ENCODE measurements around the gene AATK.

Gene AATK

DNA sequence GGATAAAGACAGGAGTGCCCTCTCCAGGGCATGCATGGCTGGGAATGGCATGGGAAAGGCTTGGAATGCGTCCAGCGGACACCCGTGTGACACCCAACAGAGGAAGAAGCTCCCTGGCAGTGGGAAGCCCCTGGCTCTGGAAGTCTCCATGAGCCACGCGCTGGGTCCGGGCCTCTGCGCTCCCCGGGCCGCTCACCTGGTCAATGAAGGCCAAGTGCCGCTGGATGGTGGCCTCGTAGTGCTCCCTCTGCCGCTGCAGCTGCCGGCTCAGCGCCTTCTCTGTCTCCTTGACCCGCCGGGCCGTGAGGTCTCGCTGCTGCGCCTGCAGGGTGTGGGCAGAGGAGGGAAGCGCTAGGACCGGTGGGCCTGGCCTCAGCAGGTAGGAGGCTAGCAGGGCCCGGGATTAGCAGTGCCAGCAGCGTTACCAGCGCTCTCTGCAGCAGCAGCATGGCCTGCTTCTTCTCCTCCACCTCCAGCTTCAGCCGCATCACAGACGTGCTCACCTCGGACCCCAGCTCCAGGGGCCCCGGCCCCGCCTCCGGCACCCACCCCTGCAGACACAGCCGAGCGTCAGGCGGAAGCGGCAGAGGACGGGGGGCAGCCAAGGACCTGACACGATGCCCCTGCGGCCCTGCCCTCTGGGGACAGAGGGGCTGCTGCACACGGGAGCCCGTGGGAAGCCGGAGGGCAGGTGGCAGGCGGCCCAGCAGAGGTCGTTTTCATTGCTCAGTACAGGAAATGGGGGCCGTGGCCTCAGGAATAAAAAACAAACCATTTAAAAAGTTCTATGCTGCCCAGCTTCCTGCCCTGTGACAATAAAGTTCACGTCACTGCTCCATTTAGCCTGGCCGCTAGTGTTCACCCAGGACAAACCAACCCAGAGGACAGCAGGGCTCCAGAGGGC, 30.7 kb upstream of the AATK start:
- DNase-seq (ENCODE audit: low read depth in 2 of 2), result no peak

DNA sequence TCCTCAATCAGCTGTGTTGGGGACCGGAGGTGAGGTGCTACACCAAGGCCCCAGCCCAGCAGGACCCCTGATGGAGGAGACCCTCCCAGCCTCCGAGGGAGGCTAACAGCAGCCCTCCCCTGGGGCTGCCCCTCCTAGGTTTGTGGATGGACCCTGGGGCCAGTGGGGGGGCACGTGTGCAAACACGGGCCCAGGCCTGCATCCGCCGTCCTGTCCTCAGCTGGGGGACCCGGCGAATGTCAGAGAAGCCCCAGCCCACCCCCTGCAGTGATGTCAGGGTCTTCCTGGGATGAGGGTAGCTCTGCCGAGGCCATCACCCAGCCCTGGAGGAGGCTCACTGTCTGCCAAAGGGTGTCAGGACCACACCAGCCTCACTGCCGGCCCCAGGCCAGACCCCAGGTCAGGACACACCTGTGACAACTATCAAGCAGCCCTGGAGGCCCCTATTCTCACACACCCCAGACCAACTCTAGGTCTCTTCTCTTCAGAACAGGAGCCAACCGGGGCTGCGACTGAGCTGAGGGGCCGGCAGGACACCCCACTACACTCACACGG, 30.0 kb upstream of the AATK start:
- no peak for DNase-seq (ENCODE audit: low read depth in 2 of 2)

GRCh38 chr17:81194941-81195901, 29.2 kb upstream of the AATK start:
- DNase-seq (ENCODE audit: low read depth in 2 of 2), result no peak

- no peak for DNase-seq (ENCODE audit: low read depth in 2 of 2)
These were observed 28.3 kb upstream of the AATK start for GRCh38 chr17:81194225-81194760.

GRCh38 chr17:81193470-81194224, 27.6 kb upstream of the AATK start:
- no peak for DNase-seq (ENCODE audit: low read depth in 2 of 2)

DNA sequence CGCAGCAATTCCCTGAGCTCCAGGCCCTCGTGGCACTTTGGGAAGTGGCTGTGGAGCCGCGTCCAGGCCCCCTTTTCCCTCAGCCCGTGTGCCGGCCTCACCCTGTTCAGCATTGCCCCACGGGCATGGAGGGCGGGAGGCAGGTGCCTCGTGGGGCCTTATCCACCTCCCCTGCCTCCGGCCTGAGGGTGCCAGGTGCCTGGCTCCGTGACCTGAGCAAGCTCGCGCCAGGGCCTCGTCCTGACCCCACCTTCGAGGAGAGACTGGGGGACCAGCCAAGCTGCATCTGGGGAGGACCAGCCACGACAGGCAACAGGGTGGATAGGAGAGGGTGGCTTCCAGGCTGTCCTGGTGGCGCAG, 27.0 kb upstream of the AATK start:
- DNase-seq (ENCODE audit: low read depth in 2 of 2), result no peak

GRCh38 chr17:81192386-81193050, 26.5 kb upstream of the AATK start:
- no peak for DNase-seq (ENCODE audit: low read depth in 2 of 2)

- DNase-seq (ENCODE audit: low read depth in 2 of 2), result no peak
These were observed 25.6 kb upstream of the AATK start for GRCh38 chr17:81191646-81192045.

- no peak for DNase-seq (ENCODE audit: low read depth in 2 of 2)
These were observed 25.1 kb upstream of the AATK start for GRCh38 chr17:81191116-81191515.

DNA sequence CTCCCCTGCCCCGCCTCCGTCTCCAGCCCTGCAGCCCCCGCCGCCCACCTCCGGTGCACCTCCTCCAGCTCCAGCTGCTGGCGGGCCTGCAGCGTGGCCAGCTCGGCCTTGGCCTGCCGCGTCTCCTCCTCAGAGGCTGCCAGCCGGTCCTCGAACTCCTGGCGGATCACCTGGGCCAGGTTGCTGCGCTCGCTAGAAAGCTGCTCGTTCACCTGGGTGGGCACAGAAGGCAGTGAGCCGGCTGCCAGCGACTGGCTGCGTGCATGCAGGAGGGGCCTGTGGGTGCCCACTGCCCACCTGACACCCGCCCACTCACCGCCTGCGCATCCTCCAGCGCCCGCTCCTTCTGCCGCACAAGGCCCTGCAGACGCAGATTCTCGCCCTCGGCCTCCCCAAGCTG, 24.6 kb upstream of the AATK start:
- DNase-seq (ENCODE audit: low read depth in 2 of 2), result no peak

DNA sequence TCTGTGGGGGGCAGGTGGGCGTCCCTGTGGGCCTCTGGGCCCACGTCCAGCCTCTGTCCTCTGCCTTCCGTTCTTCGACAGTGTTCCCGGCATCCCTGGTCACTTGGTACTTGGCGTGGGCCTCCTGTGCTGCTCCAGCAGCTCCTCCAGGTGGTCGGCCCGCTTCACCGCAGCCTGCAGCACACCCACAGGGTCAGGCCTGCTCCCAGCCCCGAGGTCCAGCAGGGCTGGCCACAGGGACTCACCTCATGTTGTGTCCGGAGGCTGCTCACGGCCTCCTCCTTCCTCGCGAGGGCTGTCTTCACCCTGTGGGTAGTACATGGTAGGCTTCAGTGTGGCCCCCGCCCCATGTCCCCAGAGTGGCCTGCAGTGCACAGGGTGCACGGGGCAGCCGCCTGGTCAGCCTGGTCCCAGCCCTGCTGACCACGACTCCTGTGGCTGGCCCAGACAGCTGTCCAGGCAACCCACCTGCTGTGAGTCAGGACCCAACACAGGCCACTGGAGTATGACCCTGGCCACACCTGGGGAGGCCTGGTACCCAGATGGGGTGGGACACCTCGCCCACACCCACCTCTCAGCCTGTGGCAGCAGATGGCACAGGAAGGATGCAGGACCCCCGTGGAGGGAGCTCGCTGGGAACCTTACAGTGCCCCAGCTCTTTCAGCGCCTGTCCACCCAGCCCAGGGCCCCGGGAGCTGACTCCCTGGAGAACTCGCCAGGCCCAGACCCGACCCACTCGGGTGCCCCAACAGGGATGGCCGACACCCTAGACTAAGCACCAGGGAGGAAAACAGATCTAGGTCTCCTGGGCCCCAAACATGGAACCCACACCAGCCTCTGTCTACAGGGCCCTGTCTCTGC, 23.9 kb upstream of the AATK start:
- DNase-seq (ENCODE audit: low read depth in 2 of 2), result no peak

GRCh38 chr17:81189016-81189415, 23.0 kb upstream of the AATK start:
- DNase-seq (ENCODE audit: low read depth in 2 of 2), result no peak

GRCh38 chr17:81188491-81188840, 22.4 kb upstream of the AATK start:
- DNase-seq (ENCODE audit: low read depth in 2 of 2), result no peak

DNA sequence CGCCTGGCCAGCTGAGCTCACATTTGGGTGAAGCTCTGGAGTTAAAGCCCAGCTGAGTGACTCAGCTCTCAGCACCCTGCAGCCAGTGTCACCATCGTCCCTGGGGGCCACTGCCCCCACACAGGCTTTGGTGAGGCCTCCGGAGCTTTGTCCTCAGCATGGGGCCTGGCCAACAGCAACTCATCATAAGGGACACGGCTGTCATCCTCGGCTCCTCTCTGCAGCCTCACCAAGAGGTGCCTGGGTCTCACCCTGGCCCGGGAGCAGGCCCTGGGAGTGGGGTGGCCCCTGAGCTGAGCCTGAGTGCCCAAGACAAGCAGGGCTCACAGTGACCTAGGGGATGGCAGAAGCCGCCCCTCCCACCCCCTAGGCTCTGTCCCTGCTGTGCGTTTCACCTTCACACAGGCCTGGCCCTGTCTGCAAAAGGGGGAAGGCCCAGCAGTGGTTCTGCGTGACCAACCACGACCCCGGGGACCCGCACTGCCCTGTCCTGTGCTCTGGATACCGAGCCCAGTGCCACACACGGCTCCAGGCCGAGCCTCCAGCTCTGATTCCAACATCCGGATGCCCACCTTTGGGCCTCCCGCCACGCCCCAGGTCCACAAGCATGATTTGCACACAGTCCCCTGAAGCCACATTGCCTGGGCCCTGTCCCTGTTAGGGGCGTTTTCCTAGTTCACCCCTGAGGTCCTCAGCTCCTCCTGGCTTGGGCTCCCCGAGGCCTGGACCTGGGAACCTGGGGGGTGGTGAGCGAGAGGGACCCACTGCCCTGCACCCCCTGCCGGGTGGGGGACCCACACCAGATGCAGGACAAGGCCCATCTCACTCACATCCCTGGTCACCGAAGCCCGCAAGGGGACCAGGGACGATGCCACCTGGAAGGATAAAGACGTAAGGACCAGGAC, 21.8 kb upstream of the AATK start:
- no peak for DNase-seq (ENCODE audit: low read depth in 2 of 2)

DNA sequence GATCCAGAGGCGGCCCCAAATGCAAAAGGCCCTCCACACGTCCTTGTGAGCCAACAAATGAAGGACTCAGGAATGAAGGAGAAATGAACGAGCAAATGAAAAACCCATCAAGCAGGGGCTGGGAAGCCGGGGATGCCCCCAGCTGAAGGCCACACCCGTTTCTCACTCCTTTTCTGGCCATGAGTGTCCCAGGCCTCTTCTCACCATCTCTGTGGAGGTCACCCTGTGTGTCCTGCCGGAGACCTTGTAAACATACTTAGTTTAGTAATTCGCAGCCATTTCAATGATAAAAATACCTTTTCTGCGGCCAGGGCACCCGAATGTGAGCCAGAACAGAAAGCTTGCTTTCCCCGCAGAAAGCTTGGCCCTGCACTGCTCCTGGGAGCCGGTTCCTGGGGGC, 21.1 kb upstream of the AATK start:
- no peak for DNase-seq (ENCODE audit: low read depth in 2 of 2)

DNA sequence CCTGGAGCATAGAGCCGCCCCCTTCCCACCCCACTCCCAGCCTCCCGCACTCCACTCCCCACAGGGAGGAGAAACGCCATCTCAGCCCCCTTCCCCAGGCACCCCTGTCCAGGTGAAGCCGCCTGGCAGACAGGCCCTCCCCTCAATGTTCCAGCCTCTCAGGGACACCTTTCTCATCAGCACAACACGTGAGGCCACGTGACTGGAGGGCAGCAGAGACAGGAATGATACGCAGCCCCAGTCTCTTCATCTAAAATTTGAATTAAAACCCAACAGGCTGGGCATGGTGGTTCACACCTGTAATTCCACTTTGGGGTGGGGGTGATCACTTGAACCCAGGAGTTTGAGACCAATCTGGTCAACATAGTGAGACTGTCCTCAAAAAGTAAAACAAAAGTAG, 20.2 kb upstream of the AATK start:
- no peak for DNase-seq (ENCODE audit: low read depth in 2 of 2)

GRCh38 chr17:81184555-81184954, 18.5 kb upstream of the AATK start:
- no peak for DNase-seq (ENCODE audit: low read depth in 2 of 2)

DNA sequence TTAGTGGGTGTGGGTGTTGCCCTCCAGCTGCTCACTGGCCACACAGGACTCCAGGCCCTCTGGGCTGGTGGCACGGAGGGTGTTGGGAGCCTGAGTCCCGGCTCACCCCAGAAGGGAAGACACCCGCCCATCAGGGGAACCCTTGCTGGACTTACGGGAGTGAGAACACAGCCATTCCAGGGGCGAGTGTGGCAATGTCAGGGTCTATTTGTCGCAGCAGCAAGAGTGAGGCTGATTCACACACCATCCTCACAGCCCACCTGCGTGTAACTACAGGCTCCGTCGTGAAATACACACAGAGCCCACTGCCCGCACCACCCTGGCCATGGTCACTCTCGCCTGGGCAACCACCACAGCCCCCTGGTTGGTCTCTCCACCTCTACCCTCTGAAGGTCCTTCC, 17.8 kb upstream of the AATK start:
- DNase-seq (ENCODE audit: low read depth in 2 of 2), result no peak

DNA sequence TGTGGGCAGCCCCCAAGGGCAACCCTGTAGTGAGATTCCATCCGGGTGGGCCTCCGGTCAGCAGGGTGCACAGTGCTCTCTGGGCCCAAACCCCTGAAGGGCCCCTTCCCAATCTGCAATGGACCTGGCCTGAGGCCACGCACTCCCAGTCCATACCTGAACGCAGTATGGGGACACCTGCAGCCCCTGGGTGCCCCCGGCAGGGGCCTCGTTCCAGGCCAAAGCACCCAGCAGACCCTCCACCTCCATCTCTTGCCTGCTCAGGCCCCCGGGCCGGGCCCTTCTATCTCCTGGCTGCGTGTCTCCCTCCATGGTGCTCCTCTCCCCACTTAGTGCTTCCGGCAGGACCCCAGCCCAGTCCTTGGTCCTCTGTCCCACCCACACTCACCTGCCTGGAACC, 17.3 kb upstream of the AATK start:
- DNase-seq (ENCODE audit: low read depth in 2 of 2), result no peak
